Stimulated activated naive CD8-positive, alpha-beta T cell treated with anti-CD3 and anti-CD28 coated beads, Interleukin-15, Interleukin-2, amounts not matched to agents 100 U/mL and 50 U/mL, for 24 hours (primary cell): ENCODE data around the gene ACADVL.
"Not testable (repeated sequence)": the region's sequence is repeated elsewhere in the genome, so short reads cannot be mapped to it uniquely, and the experiment has no call there.

Source experiments
- ATAC-seq: fragments of 150-1000 bp; cut with Tn5 transposase; one replicate; pipeline ENCODE4 v1.10.0; 2021
- DNase-seq: peaks from one replicate; pipeline ENCODE4 v3.0.0; 2021

The ACADVL gene

GRCh38 chr17:7219812-7220592 lies at the start of gene ACADVL, which contains the start of gene DLG4:
Gene ACADVL (plus strand): TSS chr17:7219938. CDS start chr17:7219985, 47 bp downstream.
Gene DLG4 (minus strand): TSS chr17:7219836.
- peak; percentile 80 for ATAC-seq

GRCh38 chr17:7172522-7173191 lies 47.1 kb upstream of the ACADVL start:
- DNase-seq, ATAC-seq: not testable (repeated sequence)

More at GRCh38 chr17:7219812-7220592, at the start of gene ACADVL, which contains the start of gene DLG4:
- peak; percentile 90 for DNase-seq

- ATAC-seq, result peak; percentile 57
- peak; percentile 63 for DNase-seq
Measured at GRCh38 chr17:7173687-7174602, 45.8 kb upstream of the ACADVL start.

GRCh38 chr17:7174603-7175326 lies 45.0 kb upstream of the ACADVL start:
- ATAC-seq (no peak), DNase-seq (no peak)

- ATAC-seq (no peak), DNase-seq (no peak)
Measured at GRCh38 chr17:7175330-7175733, 44.4 kb upstream of the ACADVL start.

GRCh38 chr17:7176107-7176840 lies 43.5 kb upstream of the ACADVL start:
- DNase-seq (no peak), ATAC-seq (no peak)

- ATAC-seq, result no peak
Measured at GRCh38 chr17:7176841-7177190, 42.9 kb upstream of the ACADVL start.

GRCh38 chr17:7177191-7177953 lies 42.4 kb upstream of the ACADVL start:
- peak; percentile 63 for ATAC-seq
- DNase-seq, result peak; percentile 73

More at GRCh38 chr17:7176841-7177190, 42.9 kb upstream of the ACADVL start:
- no peak for DNase-seq

- DNase-seq (no peak), ATAC-seq (no peak)
Measured at GRCh38 chr17:7177954-7178477, 41.7 kb upstream of the ACADVL start.

- no peak for DNase-seq
- no peak for ATAC-seq
Measured at GRCh38 chr17:7178973-7179316, 40.8 kb upstream of the ACADVL start.

GRCh38 chr17:7179317-7180254 lies 40.2 kb upstream of the ACADVL start, which contains the start of gene ASGR1:
Gene ASGR1 (minus strand): TSS chr17:7179370. CDS start chr17:7178563, 807 bp downstream.
- no peak for ATAC-seq
- DNase-seq, result no peak

- not testable (repeated sequence) for DNase-seq, ATAC-seq
Measured at GRCh38 chr17:7182101-7182500, 37.6 kb upstream of the ACADVL start.

- DNase-seq (no peak), ATAC-seq (no peak)
Measured at GRCh38 chr17:7183433-7184090, 36.2 kb upstream of the ACADVL start.

- no peak for DNase-seq
- ATAC-seq, result no peak
Measured at GRCh38 chr17:7184091-7184488, 35.6 kb upstream of the ACADVL start.

GRCh38 chr17:7184647-7185046 lies 35.1 kb upstream of the ACADVL start:
- DNase-seq (no peak), ATAC-seq (no peak)

GRCh38 chr17:7186241-7186640 lies 33.5 kb upstream of the ACADVL start:
- no peak for ATAC-seq
- no peak for DNase-seq

GRCh38 chr17:7190276-7190917 lies 29.3 kb upstream of the ACADVL start:
- DNase-seq (no peak), ATAC-seq (no peak)

- no peak for ATAC-seq
- DNase-seq, result no peak
Measured at GRCh38 chr17:7191069-7191468, 28.7 kb upstream of the ACADVL start.
